HepG2 (cell line): ENCODE data around the gene DEPDC5. TPM values are rescaled to one million over a fixed set of nuclear protein-coding genes. Genes with fewer than 3 reads are reported as not detected.

ENCODE experiments used
- ATAC-seq: fragments of 200-7000 bp; cut with Tn5 transposase; 3 replicates; pipeline ENCODE4 v1.9.1; 2020; ENCODE audit warnings: mild to moderate bottlenecking, moderate library complexity
- BruUV-seq: library from RNA; stranded (reverse); fragments of 400-500 nt; replicated peaks from 2 replicates; lab custom pipeline; 2021; lab: Mats Ljungman, UMichigan
- CTCF ChIA-PET: fragments of 300-600 bp; formaldehyde crosslinking; extraction: SDS; loops from one replicate; lab custom pipeline; 2021; ENCODE audit warnings: low total read pairs, inconsistent platforms, low intra/inter-chr PET ratio; lab: Yijun Ruan, JAX
- POLR2A ChIA-PET: fragments of 350-600 bp; sonication (Branson Sonifier 250); formaldehyde crosslinking; loops from one replicate; lab custom pipeline; 2020; ENCODE audit warnings: antibody characterized with exemption, inconsistent platforms; lab: Yijun Ruan, JAX
- DNase-seq: peaks from one replicate; pipeline ENCODE4 v3.0.0-alpha.2; 2015; ENCODE audit warnings: low spot score
- FAIRE-seq: peaks from 3 replicates; lab custom pipeline; 2011; peaks lifted over from hg19 to GRCh38; lab: Jason Lieb, UNC
- H2AFZ ChIP-seq: one replicate; pipeline ENCODE4 v1.6.1; 2011; ENCODE audit warnings: low read length, inconsistent platforms
- H3K27ac ChIP-seq: fragments of 300-600 bp; 3 replicates; pipeline ENCODE4 v1.8.0; 2011; ENCODE audit warnings: mixed run types, mild to moderate bottlenecking, mixed read lengths, low read length, inconsistent platforms; ENCODE audit not compliant: insufficient read depth; ENCODE audit errors: extremely low read length
- H3K27me3 ChIP-seq, 2 experiments: fragments of 200-600 bp in 1 of 2; 2 replicates in 1 of 2; 3 replicates in 1 of 2; pipeline versions ENCODE4 v1.6.0 to v1.8.0; 2011; ENCODE audit warnings: low read length in 2 of 2, mild to moderate bottlenecking in 2 of 2, moderate library complexity in 2 of 2, inconsistent platforms in 1 of 2; ENCODE audit not compliant: insufficient read depth in 2 of 2, control insufficient read depth in 1 of 2
- H3K36me3 ChIP-seq, 2 experiments: fragments of 200-600 bp in 1 of 2; replicated peaks in 1 of 2; 2 replicates in 1 of 2; 3 replicates in 1 of 2; pipeline versions ENCODE4 v1.5.1 to v1.8.0; 2011; ENCODE audit warnings: low read length in 2 of 2, inconsistent platforms in 1 of 2; ENCODE audit not compliant: insufficient read depth in 2 of 2, control insufficient read depth in 1 of 2
- H3K4me1 ChIP-seq: 2 replicates; pipeline ENCODE4 v1.5.1; 2012; ENCODE audit warnings: low read length, inconsistent platforms; ENCODE audit not compliant: insufficient read depth
- H3K4me2 ChIP-seq: 2 replicates; pipeline ENCODE4 v1.6.0; 2011; ENCODE audit warnings: low read depth, low read length, inconsistent platforms
- H3K4me3 ChIP-seq, 3 experiments: fragments of 200-600 bp in 1 of 3; sonication (generic), shearing (Covaris generic) in 1 of 3; replicated peaks in 1 of 3; 2 replicates each; pipeline ENCODE4 v1.5.1; 2011 to 2016; ENCODE audit warnings: low read length in 3 of 3, inconsistent platforms in 2 of 3, low read depth in 2 of 3, mild to moderate bottlenecking in 2 of 3, control low read depth in 1 of 3, mixed read lengths in 1 of 3; ENCODE audit not compliant: insufficient read depth in 1 of 3
- H3K79me2 ChIP-seq: one replicate; pipeline ENCODE4 v1.6.1; 2011; ENCODE audit warnings: low read length, inconsistent platforms; ENCODE audit not compliant: insufficient read depth
- H3K9ac ChIP-seq: 2 replicates; pipeline ENCODE4 v1.6.0; 2011; ENCODE audit warnings: mild to moderate bottlenecking, low read depth, low read length, inconsistent platforms; ENCODE audit not compliant: insufficient read depth
- H3K9me3 ChIP-seq: 2 replicates; pipeline ENCODE4 v1.5.1; 2012; ENCODE audit warnings: mild to moderate bottlenecking, low read length
- H4K20me1 ChIP-seq: 2 replicates; pipeline ENCODE4 v1.6.0; 2011; ENCODE audit warnings: inconsistent platforms, mild to moderate bottlenecking, low read length, moderate library complexity; ENCODE audit not compliant: insufficient read depth
- PRDM15 ChIP-seq: sonication (generic); formaldehyde crosslinking; IDR thresholded peaks from 2 replicates; pipeline ENCODE4 v1.4.0; 2020; ENCODE audit warnings: missing genetic modification reagents
- SNAPC4 ChIP-seq: sonication (generic); formaldehyde crosslinking; IDR thresholded peaks from 2 replicates; pipeline ENCODE4 v1.4.0; 2020; ENCODE audit warnings: mild to moderate bottlenecking, missing genetic modification reagents
- WGBS: methylation state at CpG from one replicate; pipeline ENCODE4 v1.1.6; 2017; ENCODE audit warnings: low lambda C conversion rate; 5-methylcytosine and 5-hydroxymethylcytosine counted together
- in situ Hi-C: cut with HindIII; loops from 2 replicates; pipeline ENCODE4 v1.10.0; 2017; ENCODE audit warnings: low pct_unique_long_range_greater_than_20kb; ENCODE audit not compliant: extremely low pct_ligation_motif_present
- intact Hi-C: fragments of 100-400 bp; cut with micrococcal nuclease; formaldehyde crosslinking; loops from one replicate; pipeline ENCODE4 v1.10.0; 2022; ENCODE audit not compliant: unreplicated experiment
- polyA plus RNA-seq, 8 experiments: library from polyadenylated mRNA; depleted of rRNA in 3 of 8; stranded (reverse) in 7 of 8; unstranded in 1 of 8; fragments of >200 nt; fragmentation: Illumina TruSeq in 4 of 8; extraction: Trizol in 4 of 8; gene quantifications; 2 replicates each; pipeline versions ENCODE4 v1.2.1 to v1.2.3, GENCODE V29; 2011 to 2016; ENCODE audit warnings: low read depth in 4 of 8, missing spikeins in 1 of 8, mixed read lengths in 1 of 8; ENCODE audit not compliant: insufficient read depth in 1 of 8
- total RNA-seq, 5 experiments: library from RNA; depleted of rRNA; stranded (reverse); fragments of >200 nt; fragmentation: Illumina TruSeq; extraction: Trizol; gene quantifications; 2 replicates each; pipeline ENCODE4 v1.2.3, GENCODE V29; 2016; ENCODE audit warnings: low read depth in 1 of 5

DEPDC5 gene
- total and polyA plus RNA-seq, 2 of the 13 experiments (the other 11 are each of a cell fraction or from before 2014, with no cell fraction given): 9.8 to 12.4 TPM

GRCh38 chr22:31923747-31924146, 169.9 kb downstream of the DEPDC5 start:
- Histone ChIP-seq H3K4me2 (peak overlapping the region; percentile 38), H3K27me3 (no peaks in the 10 kb centered on the region; a peak in 1 of 5 replicates), H2AFZ (no peak overlapping the region), H4K20me1 (no peaks in the 10 kb centered on the region), H3K79me2 (no peaks in the 10 kb centered on the region), H3K27ac (no peak overlapping the region), H3K9me3 (no peaks in the 10 kb centered on the region), H3K36me3 (no peaks in the 10 kb centered on the region), H3K4me1 (peaks cover 40% of the 10 kb centered on the region), H3K9ac (no peak overlapping the region; the same call in 1 of the 2 replicates), H3K4me3 (no peak overlapping the region)
- ChIA-PET CTCF (no interaction called here), POLR2A (no interaction called here)
- 0% methylated on average over 2 of the region's 2 CpGs for WGBS
- in situ Hi-C loops (no loop called here), intact Hi-C loops (no loop called here)
- DNase-seq (no peak), FAIRE-seq (no peak), ATAC-seq (peak; percentile 69)
- BruUV-seq: no TSS peak
- TF ChIP-seq SNAPC4 (no peak), PRDM15 (peak; percentile 44; the same call in 1 of the 2 replicates)
